H1 (cell line): ENCODE measurements around the gene GAS2. TPM values are rescaled to one million over a fixed set of nuclear protein-coding genes. Genes with fewer than 3 reads are reported as not detected.

Source experiments
- CTCF ChIA-PET: fragments of 300-600 bp; sonication (Branson Sonifier 250); formaldehyde crosslinking; loops from one replicate; lab custom pipeline; 2021; ENCODE audit not compliant: partially characterized antibody; lab: Charles Lee
- POLR2A ChIA-PET: fragments of 300-600 bp; sonication (Branson Sonifier 250); formaldehyde crosslinking; loops from one replicate; lab custom pipeline; 2021; ENCODE audit warnings: inconsistent platforms; ENCODE audit not compliant: partially characterized antibody; lab: Charles Lee
- DNase-seq, 2 experiments: peaks; one replicate each; pipeline versions ENCODE4 v3.0.0 to v3.0.0-alpha.2; 2010 to 2022; ENCODE audit warnings: low spot score in 2 of 2, low read depth in 1 of 2, mixed read lengths in 1 of 2
- FAIRE-seq: peaks from 2 replicates; lab custom pipeline; 2011; peaks lifted over from hg19 to GRCh38; lab: Jason Lieb, UNC
- H2AFZ ChIP-seq: 2 replicates; pipeline ENCODE4 v1.8.1; 2012; ENCODE audit warnings: low read length, inconsistent platforms
- H2AK5ac ChIP-seq: 2 replicates; pipeline ENCODE4 v1.6.1; 2013; ENCODE audit warnings: low read depth, low read length
- H2BK120ac ChIP-seq: replicated peaks from 2 replicates; pipeline ENCODE3; 2013; ENCODE audit warnings: low read depth, low read length, inconsistent platforms
- H2BK12ac ChIP-seq: 2 replicates; pipeline ENCODE4 v1.6.1; 2013; ENCODE audit warnings: low read depth, low read length
- H2BK15ac ChIP-seq: 2 replicates; pipeline ENCODE4 v1.6.1; 2013; ENCODE audit warnings: low read length
- H2BK20ac ChIP-seq: 2 replicates; pipeline ENCODE4 v1.6.1; 2013; ENCODE audit warnings: low read length
- H2BK5ac ChIP-seq: 2 replicates; pipeline ENCODE4 v1.6.1; 2013; ENCODE audit warnings: low read depth, low read length
- H3K14ac ChIP-seq: 2 replicates; pipeline ENCODE4 v1.6.1; 2013; ENCODE audit warnings: inconsistent platforms; ENCODE audit not compliant: insufficient read length
- H3K18ac ChIP-seq: 2 replicates; pipeline ENCODE4 v1.6.1; 2013; ENCODE audit warnings: low read length; ENCODE audit errors: extremely low read depth
- H3K23ac ChIP-seq: 2 replicates; pipeline ENCODE4 v1.6.1; 2013; ENCODE audit warnings: inconsistent platforms; ENCODE audit not compliant: insufficient read length
- H3K23me2 ChIP-seq: 2 replicates; pipeline ENCODE4 v1.6.1; 2013; ENCODE audit warnings: low read depth, low read length
- H3K27ac ChIP-seq: 2 replicates; pipeline ENCODE4 v1.6.1; 2011; ENCODE audit warnings: low read depth, low read length, inconsistent platforms
- H3K27me3 ChIP-seq, 4 experiments: replicated peaks in 1 of 4; 1 replicate in 1 of 4; 2 replicates in 3 of 4; pipeline versions ENCODE4 v1.6.1 to v1.8.1; 2011 to 2013; ENCODE audit warnings: low read length in 3 of 4, mild to moderate bottlenecking in 3 of 4, inconsistent platforms in 2 of 4, mixed read lengths in 2 of 4, moderate library complexity in 1 of 4; ENCODE audit not compliant: control insufficient read depth in 3 of 4, insufficient read depth in 3 of 4; ENCODE audit errors: extremely low read depth in 1 of 4
- H3K36me3 ChIP-seq, 4 experiments: 2 replicates each; pipeline versions ENCODE4 v1.6.1 to v1.8.1; 2011 to 2013; ENCODE audit warnings: mild to moderate bottlenecking in 4 of 4, low read length in 3 of 4, moderate library complexity in 2 of 4, control low read depth in 1 of 4, inconsistent platforms in 1 of 4; ENCODE audit not compliant: insufficient read depth in 4 of 4, control insufficient read depth in 2 of 4
- H3K4ac ChIP-seq: replicated peaks from 2 replicates; pipeline ENCODE3; 2013; ENCODE audit warnings: low read length, low read depth, mixed read lengths, inconsistent platforms; ENCODE audit not compliant: insufficient read length
- H3K4me1 ChIP-seq, 4 experiments: replicated peaks in 1 of 4; 1 replicate in 1 of 4; 2 replicates in 3 of 4; pipeline versions ENCODE4 v1.6.1 to v1.8.1; 2011 to 2013; ENCODE audit warnings: low read length in 3 of 4, inconsistent platforms in 2 of 4, mixed read lengths in 1 of 4; ENCODE audit not compliant: insufficient read depth in 4 of 4, control insufficient read depth in 3 of 4
- H3K4me2 ChIP-seq, 2 experiments: 2 replicates each; pipeline versions ENCODE4 v1.6.1 to v1.8.1; 2011 to 2013; ENCODE audit warnings: low read depth in 2 of 2, low read length in 2 of 2, control low read depth in 1 of 2, inconsistent platforms in 1 of 2, mild to moderate bottlenecking in 1 of 2; ENCODE audit not compliant: insufficient read depth in 1 of 2
- H3K4me3 ChIP-seq, 4 experiments: fragments of 200-600, 300-600 bp in 1 of 4; sonication (generic), shearing (Covaris generic), sonication (Bioruptor Twin) in 1 of 4; 2 replicates each; pipeline versions ENCODE4 v1.5.1 to v1.8.1; 2011 to 2016; ENCODE audit warnings: low read length in 4 of 4, low read depth in 3 of 4, control low read depth in 2 of 4, inconsistent platforms in 2 of 4, mild to moderate bottlenecking in 2 of 4, mixed read lengths in 1 of 4, moderate library complexity in 1 of 4; ENCODE audit not compliant: insufficient read depth in 2 of 4; ENCODE audit errors: extremely low read depth in 1 of 4
- H3K56ac ChIP-seq: replicated peaks from 2 replicates; pipeline ENCODE3; 2013; ENCODE audit warnings: low read depth, mild to moderate bottlenecking, mixed read lengths, low read length, inconsistent platforms; ENCODE audit not compliant: insufficient read length
- H3K79me1 ChIP-seq: 2 replicates; pipeline ENCODE4 v1.6.1; 2013; ENCODE audit warnings: low read depth, low read length, control low read depth
- H3K79me2 ChIP-seq, 2 experiments: 2 replicates each; pipeline versions ENCODE4 v1.6.1 to v1.8.1; 2012 to 2013; ENCODE audit warnings: low read length in 2 of 2, mild to moderate bottlenecking in 2 of 2, inconsistent platforms in 1 of 2; ENCODE audit not compliant: insufficient read depth in 2 of 2, control insufficient read depth in 1 of 2
- H3K9ac ChIP-seq, 4 experiments: replicated peaks in 1 of 4; 1 replicate in 1 of 4; 2 replicates in 3 of 4; pipeline versions ENCODE4 v1.6.1 to v1.8.1; 2011 to 2013; ENCODE audit warnings: low read depth in 3 of 4, low read length in 3 of 4, control low read depth in 2 of 4, mild to moderate bottlenecking in 2 of 4, moderate library complexity in 2 of 4, inconsistent platforms in 1 of 4; ENCODE audit errors: extremely low read depth in 1 of 4
- H3K9me3 ChIP-seq, 2 experiments: 2 replicates each; pipeline versions ENCODE4 v1.6.1 to v1.8.1; 2012 to 2013; ENCODE audit warnings: mild to moderate bottlenecking in 2 of 2, moderate library complexity in 2 of 2, control low read depth in 1 of 2, inconsistent platforms in 1 of 2, low read depth in 1 of 2, low read length in 1 of 2, mixed read lengths in 1 of 2; ENCODE audit not compliant: insufficient read depth in 2 of 2
- H4K20me1 ChIP-seq, 2 experiments: replicated peaks in 1 of 2; 2 replicates each; pipeline versions ENCODE3 to v1.8.1; 2011 to 2013; ENCODE audit warnings: inconsistent platforms in 2 of 2, low read length in 2 of 2, mild to moderate bottlenecking in 1 of 2; ENCODE audit not compliant: insufficient read depth in 2 of 2, control insufficient read depth in 1 of 2
- H4K5ac ChIP-seq: 2 replicates; pipeline ENCODE4 v1.6.1; 2013; ENCODE audit warnings: low read length, low read depth, mixed read lengths, inconsistent platforms; ENCODE audit not compliant: insufficient read length
- H4K8ac ChIP-seq: 2 replicates; pipeline ENCODE4 v1.8.0; 2013; ENCODE audit warnings: mild to moderate bottlenecking, moderate library complexity, low read length, inconsistent platforms; ENCODE audit not compliant: insufficient read depth; ENCODE audit errors: extremely low read depth
- H4K91ac ChIP-seq: replicated peaks from 2 replicates; pipeline ENCODE3; 2013; ENCODE audit warnings: low read length, mixed read lengths, inconsistent platforms; ENCODE audit not compliant: insufficient read length
- ASH2L ChIP-seq: fragments of 200-600, 300-600 bp; sonication (generic); IDR thresholded peaks from one replicate; pipeline ENCODE4 v1.7.1; 2017; ENCODE audit warnings: low read length
- BCL11A ChIP-seq, 2 experiments: IDR thresholded peaks; one replicate each; pipeline ENCODE4 v1.6.1; 2011; ENCODE audit warnings: low read depth in 2 of 2, low read length in 2 of 2, mild to moderate bottlenecking in 2 of 2
- KDM1A ChIP-seq: fragments of 200-600, 300-600 bp; sonication (generic); IDR thresholded peaks from 2 replicates; pipeline ENCODE4 v1.7.1; 2016; ENCODE audit warnings: mild to moderate bottlenecking, low read length, borderline replicate concordance
- SP2 ChIP-seq: IDR thresholded peaks from 2 replicates; pipeline ENCODE4 v1.6.1; 2012; ENCODE audit warnings: mild to moderate bottlenecking, low read length, inconsistent platforms
- ZNF274 ChIP-seq: IDR thresholded peaks from 2 replicates; pipeline ENCODE4 v1.7.0; 2012; ENCODE audit warnings: low read length, borderline replicate concordance; ENCODE audit errors: extremely low read depth
- WGBS, 2 experiments: shearing (Covaris generic) in 1 of 2; methylation state at CpG; one replicate each; pipeline versions ENCODE4 v1.1.6 to v1.1.7; 2013 to 2015; ENCODE audit warnings: low lambda C conversion rate in 2 of 2, mixed read lengths in 2 of 2, inconsistent platforms in 1 of 2, low coverage in 1 of 2, missing lambda C conversion rate in 1 of 2; ENCODE audit not compliant: insufficient replicate concordance in 2 of 2, insufficient coverage in 1 of 2, insufficient read length in 1 of 2; ENCODE audit errors: extremely low coverage in 1 of 2, missing lambda C conversion rate in 1 of 2; 5-methylcytosine and 5-hydroxymethylcytosine counted together
- polyA plus RNA-seq, 7 experiments: library from polyadenylated mRNA; depleted of rRNA in 3 of 7; stranded (reverse) in 5 of 7; unstranded in 2 of 7; fragments of >200 nt in 5 of 7; fragments of 200-250 nt in 2 of 7; gene quantifications; 1 replicate in 5 of 7; 2 replicates in 1 of 7; 4 replicates in 1 of 7; pipeline versions ENCODE4 v1.2.1 to v1.2.3, GENCODE V29; 2011 to 2013; ENCODE audit warnings: missing spikeins in 2 of 7, mixed read lengths in 2 of 7
- total RNA-seq: library from RNA; stranded (reverse); fragmentation: NEBNext Ultra II Directional; extraction: Animal tissue kit (Norgen Biotek cat#: 25700); gene quantifications from 2 replicates; pipeline ENCODE4 v1.2.1, GENCODE V29; 2021

GAS2 gene
- total and polyA plus RNA-seq, 2 of the 8 experiments (the other 6 are each of a cell fraction or from before 2014, with no cell fraction given) = 0.70 to 1.7 TPM

DNA sequence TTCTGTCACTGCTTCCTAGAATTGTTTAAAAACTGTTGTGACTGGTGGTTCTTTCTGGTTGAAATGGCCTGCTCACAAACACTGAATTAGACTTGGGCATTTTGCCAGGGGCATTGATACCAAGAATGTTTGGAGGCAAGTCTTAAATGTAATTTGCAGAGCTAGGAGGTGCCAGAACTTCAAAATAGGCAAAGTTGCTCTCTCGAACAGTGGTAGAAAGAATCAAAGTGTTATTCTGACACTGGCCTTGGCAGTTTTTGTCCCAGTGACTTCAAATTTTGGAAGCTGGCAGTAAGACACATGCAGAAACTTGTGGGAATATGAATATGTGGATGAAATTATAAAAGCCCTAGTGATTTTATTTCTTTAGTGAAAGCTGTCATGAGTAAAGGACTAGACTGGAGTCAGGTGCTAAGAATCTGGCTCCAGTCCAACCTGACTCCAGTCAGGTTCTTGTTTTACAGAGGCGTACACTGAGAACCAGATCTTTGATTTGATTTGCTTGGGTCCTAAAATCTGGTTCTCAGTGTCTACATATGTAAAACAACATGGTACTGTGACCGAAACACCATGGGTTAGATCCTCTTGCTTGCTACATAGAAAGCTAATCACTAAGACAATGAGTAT is 142.3 kb downstream of the GAS2 start:
- Histone ChIP-seq H3K4me1 (no peaks in the 10 kb centered on the region), H3K9me3 (peaks cover 3 to 6% of the 10 kb centered on the region in 2 experiments; a peak in 2 of 4 replicates), H4K5ac (no peak overlapping the region), H3K27ac (no peak overlapping the region), H3K14ac (no peak overlapping the region), H2AK5ac (no peak overlapping the region), H4K91ac (no peak overlapping the region), H3K4me2 (no peak overlapping the region), H3K36me3 (no peaks in the 10 kb centered on the region), H3K56ac (no peak overlapping the region), H2BK12ac (no peak overlapping the region), H2AFZ (no peak overlapping the region), H2BK120ac (no peak overlapping the region), H2BK20ac (no peak overlapping the region), H3K9ac (no peak overlapping the region), H3K79me2 (no peaks in the 10 kb centered on the region), H4K8ac (no peak overlapping the region), H3K79me1 (no peaks in the 10 kb centered on the region), H3K23me2 (no peaks in the 10 kb centered on the region; the same call in 1 of the 2 replicates), H4K20me1 (no peaks in the 10 kb centered on the region), H3K4ac (no peak overlapping the region), H3K27me3 (no peaks in the 10 kb centered on the region), H2BK5ac (no peak overlapping the region), H3K4me3 (no peak overlapping the region), H2BK15ac (no peak overlapping the region), H3K18ac (no peak overlapping the region), H3K23ac (no peak overlapping the region)
- TF ChIP-seq KDM1A (no peak), ZNF274 (no peak), BCL11A (IDR thresholded peaks at IDR 0.05; ENCODE audit: low read depth in 2 of 2, low read length in 2 of 2) (no peak), SP2 (no peak), ASH2L (no peak)
- ChIA-PET POLR2A (no interaction called here), CTCF (interaction anchor here (0.6 to 1.5 kb wide), 4 partner anchors 11 to 937 kb away, joined by 3 read pairs; no protein-coding TSS in a partner anchor)
- WGBS, 2 experiments = 89% methylated on average over 3 of the region's 3 CpGs; no CpG with 5 or more reads in 1 of the 2 experiments
- DNase-seq = no peak
- FAIRE-seq = no peak
